ENCODE measurements around the gene CDKN1A. TPM values are rescaled to one million over a fixed set of nuclear protein-coding genes. Genes with fewer than 3 reads are reported as not detected.

The CDKN1A gene
- total and polyA plus RNA-seq, 10 of the 15 experiments (the other 5 are each of a cell fraction or from before 2014, with no cell fraction given) = 25.2 to 637 (median 216) TPM

- no peaks in the 10 kb centered on the region for H3K79me2 ChIP-seq (ENCODE audit: control insufficient read depth, insufficient read depth, low read length)
- ChIA-PET SMC1A (ENCODE audit: uncharacterized antibody, unreplicated experiment) (interaction anchor here (0.8 to 2.0 kb wide), 9 partner anchors 9 to 125 kb away, joined by 3 to 8 read pairs (median 5); partner anchors contain the start of gene RAB44), CTCF (interaction anchor here (0.9 to 3.5 kb wide), 8 partner anchors 35 to 330 kb away, joined by 3 to 14 read pairs (median 5); no protein-coding TSS in a partner anchor), RAD21 (ENCODE audit: unreplicated experiment) (interaction anchor here (0.6 to 3.6 kb wide), 8 partner anchors 9 to 102 kb away, joined by 3 to 14 read pairs (median 4); no protein-coding TSS in a partner anchor), POLR2A (interaction anchor here (0.6 to 1.9 kb wide), 6 partner anchors 35 to 82 kb away, joined by 3 to 4 read pairs (median 4); partner anchors contain the start of gene CDKN1A)
- in situ Hi-C loops (cut with MboI) (no loop called here), intact Hi-C loops (cut with micrococcal nuclease; ENCODE audit: unreplicated experiment) (no loop called here)
- H4K20me1 ChIP-seq (ENCODE audit: control insufficient read depth, insufficient read depth) = no peaks in the 10 kb centered on the region
- H3K9ac ChIP-seq (ENCODE audit: control insufficient read depth, insufficient read depth, low read length) = no peak overlapping the region
- H3K4me2 ChIP-seq (ENCODE audit: control insufficient read depth, insufficient read depth) = peak overlapping the region; percentile 44
- H3K36me3 ChIP-seq (ENCODE audit: control insufficient read depth in 2 of 2, insufficient read depth in 2 of 2, low read length in 1 of 2) = no peaks in the 10 kb centered on the region
- H3K4me3 ChIP-seq = no peak overlapping the region
- peaks cover 17% of the 10 kb centered on the region for H3K4me1 ChIP-seq (ENCODE audit: control insufficient read depth, insufficient read depth, low read length)
- WGBS (ENCODE audit: insufficient coverage, insufficient replicate concordance, low lambda C conversion rate, missing lambda C conversion rate) = 36% methylated on average over 11 of the region's 11 CpGs
- no peak overlapping the region for H3K27ac ChIP-seq (ENCODE audit: control insufficient read depth, insufficient read depth)
- BruUV-seq (replicated peaks) = no TSS peak
- H2AFZ ChIP-seq (ENCODE audit: control insufficient read depth, low read depth, low read length) = no peak overlapping the region
- H3K9me3 ChIP-seq (replicated peaks; ENCODE audit: control insufficient read depth, insufficient read depth, low read length) = no peaks in the 10 kb centered on the region
- peak; percentile 57 for ATAC-seq
- DNase-seq (ENCODE audit: low read depth, low spot score) = no peak
- peak; percentile 31 for FAIRE-seq
- no peaks in the 10 kb centered on the region for H3K27me3 ChIP-seq (replicated peaks in 1 of 2; ENCODE audit: control insufficient read depth in 2 of 2, insufficient read depth in 2 of 2, low read length in 1 of 2)
- TF ChIP-seq USF2 (IDR thresholded peaks at IDR 0.05; ENCODE audit: borderline replicate concordance, low read depth, low read length) (no peak), CEBPB (IDR thresholded peaks at IDR 0.05; ENCODE audit: borderline replicate concordance in 1 of 2, low read depth in 2 of 2, low read length in 2 of 2) (no peak), LARP7 (IDR thresholded peaks at IDR 0.05) (no peak), IKZF1 (conservative IDR thresholded peaks at IDR 0.05) (peak; percentile 14; the same call in 1 of the 2 replicates), MEF2B (IDR thresholded peaks at IDR 0.05; ENCODE audit: partially characterized antibody, poor library complexity, severe bottlenecking) (no peak), E4F1 (IDR thresholded peaks at IDR 0.05; ENCODE audit: borderline replicate concordance, partially characterized antibody) (no peak), EGR1 (IDR thresholded peaks at IDR 0.05; ENCODE audit: borderline replicate concordance in 1 of 2, low read depth in 2 of 2, low read length in 2 of 2) (peak in 1 of 2 experiments; percentile 64; a peak in 1 of 3 replicates), SMAD5 (IDR thresholded peaks at IDR 0.05; ENCODE audit: low read depth) (no peak), CBX5 (IDR thresholded peaks at IDR 0.05; ENCODE audit: low read depth) (no peak), ZBTB33 (IDR thresholded peaks at IDR 0.05) (no peak), PML (IDR thresholded peaks at IDR 0.05; ENCODE audit: low read length) (no peak), NR2C1 (IDR thresholded peaks at IDR 0.05) (no peak), KDM1A (IDR thresholded peaks at IDR 0.05; ENCODE audit: borderline replicate concordance) (no peak), PAX5 (IDR thresholded peaks at IDR 0.05; ENCODE audit: borderline replicate concordance, low read depth, low read length) (peak; percentile 95), FOXK2 (IDR thresholded peaks at IDR 0.05) (no peak), ASH2L (IDR thresholded peaks at IDR 0.05; ENCODE audit: borderline replicate concordance, low read depth) (no peak), TCF12 (IDR thresholded peaks at IDR 0.05; ENCODE audit: low read depth, low read length) (peak; percentile 91), CHD4 (IDR thresholded peaks at IDR 0.05) (no peak), STAT3 (IDR thresholded peaks at IDR 0.05; ENCODE audit: low read depth, low read length) (no peak)
Observed at GRCh38 chr6:36720251-36721141, 42.0 kb downstream of the CDKN1A start.
